HUES64 (cell line): ENCODE data around the gene EHMT2.

Source experiments
- H3K27ac ChIP-seq: 2 replicates; pipeline ENCODE4 v1.7.0; 2013; ENCODE audit warnings: low read depth, low read length, inconsistent platforms
- H3K27me3 ChIP-seq: 2 replicates; pipeline ENCODE4 v1.6.1; 2013; ENCODE audit warnings: mild to moderate bottlenecking, low read length; ENCODE audit not compliant: insufficient read depth
- H3K36me3 ChIP-seq: 2 replicates; pipeline ENCODE4 v1.6.1; 2013; ENCODE audit warnings: mild to moderate bottlenecking, low read length; ENCODE audit not compliant: insufficient read depth
- H3K4me1 ChIP-seq: 2 replicates; pipeline ENCODE4 v1.6.1; 2013; ENCODE audit warnings: mild to moderate bottlenecking, low read length, moderate library complexity; ENCODE audit not compliant: insufficient read depth
- H3K4me3 ChIP-seq: 2 replicates; pipeline ENCODE4 v1.5.1; 2013; ENCODE audit warnings: mild to moderate bottlenecking, low read length, moderate library complexity
- H3K9ac ChIP-seq: 2 replicates; pipeline ENCODE4 v1.6.1; 2013; ENCODE audit warnings: mild to moderate bottlenecking, low read depth, low read length
- H3K9me3 ChIP-seq: 2 replicates; pipeline ENCODE4 v1.6.1; 2013; ENCODE audit warnings: low read depth, low read length; ENCODE audit not compliant: insufficient read depth
- WGBS: fragments of 150-250, 120-280 bp; methylation state at CpG from one replicate; pipeline ENCODE4 v1.1.7; 2013; ENCODE audit warnings: missing lambda C conversion rate; 5-methylcytosine and 5-hydroxymethylcytosine counted together

Gene EHMT2

GRCh38 chr6:31887173-31888007 is 10.1 kb downstream of the EHMT2 start:
- no peak overlapping the region for H3K27ac ChIP-seq
- 97% methylated on average over 19 of the region's 19 CpGs for WGBS
- H3K36me3 ChIP-seq = peaks cover 93% of the 10 kb centered on the region

GRCh38 chr6:31886541-31886991 is 10.9 kb downstream of the EHMT2 start:
- 97% methylated on average over 18 of the region's 18 CpGs for WGBS
- no peaks in the 10 kb centered on the region for H3K4me1 ChIP-seq
- no peaks in the 10 kb centered on the region for H3K9me3 ChIP-seq
- no peak overlapping the region for H3K9ac ChIP-seq
- H3K4me3 ChIP-seq = no peak overlapping the region
- H3K27ac ChIP-seq = no peak overlapping the region
- peaks cover 91% of the 10 kb centered on the region for H3K36me3 ChIP-seq
- H3K27me3 ChIP-seq = no peaks in the 10 kb centered on the region

More at GRCh38 chr6:31887173-31888007, 10.1 kb downstream of the EHMT2 start:
- Histone ChIP-seq H3K9me3 (no peaks in the 10 kb centered on the region), H3K27me3 (no peaks in the 10 kb centered on the region), H3K4me1 (no peaks in the 10 kb centered on the region), H3K4me3 (no peak overlapping the region), H3K9ac (no peak overlapping the region)

- 96% methylated on average over 22 of the region's 22 CpGs for WGBS
- Histone ChIP-seq H3K9ac (no peak overlapping the region), H3K4me1 (no peaks in the 10 kb centered on the region), H3K9me3 (no peaks in the 10 kb centered on the region), H3K36me3 (peaks cover 96% of the 10 kb centered on the region), H3K27me3 (no peaks in the 10 kb centered on the region), H3K4me3 (no peak overlapping the region), H3K27ac (no peak overlapping the region)
Observed at GRCh38 chr6:31884528-31885035, 12.9 kb downstream of the EHMT2 start.

- no peaks in the 10 kb centered on the region for H3K4me1 ChIP-seq
- no peaks in the 10 kb centered on the region for H3K9me3 ChIP-seq
- peaks cover 89% of the 10 kb centered on the region for H3K36me3 ChIP-seq
- WGBS = 96% methylated on average over 12 of the region's 12 CpGs
- no peak overlapping the region for H3K9ac ChIP-seq
- H3K27ac ChIP-seq = no peak overlapping the region
- H3K27me3 ChIP-seq = no peaks in the 10 kb centered on the region
- no peak overlapping the region for H3K4me3 ChIP-seq
Observed at GRCh38 chr6:31883676-31884075, 13.8 kb downstream of the EHMT2 start.

- peaks cover 76% of the 10 kb centered on the region for H3K36me3 ChIP-seq
- H3K4me3 ChIP-seq = no peak overlapping the region
- WGBS = 95% methylated on average over 6 of the region's 6 CpGs
- no peaks in the 10 kb centered on the region for H3K9me3 ChIP-seq
- H3K27ac ChIP-seq = no peak overlapping the region
- no peaks in the 10 kb centered on the region for H3K27me3 ChIP-seq
- no peaks in the 10 kb centered on the region for H3K4me1 ChIP-seq
- no peak overlapping the region for H3K9ac ChIP-seq
Observed at GRCh38 chr6:31882344-31882743, 15.2 kb downstream of the EHMT2 start.

- peaks cover 66% of the 10 kb centered on the region for H3K36me3 ChIP-seq
Observed at GRCh38 chr6:31881136-31881859, 16.2 kb downstream of the EHMT2 start.

GRCh38 chr6:31880616-31881015 is 16.9 kb downstream of the EHMT2 start:
- H3K4me1 ChIP-seq = no peaks in the 10 kb centered on the region
- H3K9me3 ChIP-seq = no peaks in the 10 kb centered on the region
- 96% methylated on average over 10 of the region's 10 CpGs for WGBS
- H3K27ac ChIP-seq = no peak overlapping the region
- no peak overlapping the region for H3K4me3 ChIP-seq
- H3K36me3 ChIP-seq = peaks cover 59% of the 10 kb centered on the region
- no peaks in the 10 kb centered on the region for H3K27me3 ChIP-seq
- no peak overlapping the region for H3K9ac ChIP-seq

More at GRCh38 chr6:31881136-31881859, 16.2 kb downstream of the EHMT2 start:
- Histone ChIP-seq H3K4me1 (no peaks in the 10 kb centered on the region), H3K27ac (no peak overlapping the region), H3K9me3 (no peaks in the 10 kb centered on the region), H3K9ac (no peak overlapping the region), H3K27me3 (no peaks in the 10 kb centered on the region), H3K4me3 (no peak overlapping the region)
- WGBS = 93% methylated on average over 9 of the region's 9 CpGs

GRCh38 chr6:31879901-31880300 is 17.6 kb downstream of the EHMT2 start:
- H3K4me3 ChIP-seq = no peak overlapping the region
- no peaks in the 10 kb centered on the region for H3K27me3 ChIP-seq
- no peak overlapping the region for H3K27ac ChIP-seq
- no peak overlapping the region for H3K9ac ChIP-seq
- no peaks in the 10 kb centered on the region for H3K4me1 ChIP-seq
- H3K9me3 ChIP-seq = no peaks in the 10 kb centered on the region
- H3K36me3 ChIP-seq = peaks cover 54% of the 10 kb centered on the region
- WGBS = 91% methylated on average over 10 of the region's 10 CpGs

GRCh38 chr6:31879143-31879542 is 18.4 kb downstream of the EHMT2 start:
- Histone ChIP-seq H3K9me3 (no peaks in the 10 kb centered on the region), H3K27ac (no peak overlapping the region), H3K27me3 (no peaks in the 10 kb centered on the region), H3K36me3 (peaks cover 46% of the 10 kb centered on the region), H3K4me3 (no peak overlapping the region), H3K9ac (no peak overlapping the region), H3K4me1 (no peaks in the 10 kb centered on the region)
- 90% methylated on average over 13 of the region's 13 CpGs for WGBS

GRCh38 chr6:31878726-31879125 is 18.8 kb downstream of the EHMT2 start, which contains the start of gene SLC44A4:
Gene SLC44A4, minus strand, starts transcription at chr6:31878997. Its CDS starts 17 bp downstream, at chr6:31878980.
- 0 out of 2 replicates have a peak within 1 kb of the TSS, but pooled peaks have one; percentile 20 for H3K9ac ChIP-seq
- H3K27me3 ChIP-seq = no peaks in the 10 kb centered on the region
- H3K9me3 ChIP-seq = no peaks in the 10 kb centered on the region
- H3K4me1 ChIP-seq = no peaks in the 10 kb centered on the region
- no peak within 1 kb of the TSS for H3K27ac ChIP-seq
- H3K4me3 ChIP-seq = peak within 1 kb of the TSS; percentile 29; the same call in 1 of the 2 replicates
- peaks cover 42% of the 10 kb centered on the region for H3K36me3 ChIP-seq
- 60% methylated on average over 17 of the region's 18 CpGs for WGBS

- Histone ChIP-seq H3K36me3 (peaks cover 37% of the 10 kb centered on the region), H3K4me1 (no peaks in the 10 kb centered on the region), H3K9me3 (no peaks in the 10 kb centered on the region), H3K4me3 (peak overlapping the region; percentile 29; the same call in 1 of the 2 replicates), H3K9ac (0 out of 2 replicates have a peak overlapping the region, but pooled peaks have one; percentile 20), H3K27ac (no peak overlapping the region), H3K27me3 (no peaks in the 10 kb centered on the region)
- WGBS = 80% methylated on average over 3 of the region's 3 CpGs
Observed at GRCh38 chr6:31878222-31878621, 19.3 kb downstream of the EHMT2 start.
